ENCODE data around the gene RASA3.
"Not testable (repeated sequence)": the region's sequence is repeated elsewhere in the genome, so short reads cannot be mapped to it uniquely, and the experiment has no call there.

Gene RASA3

DNA sequence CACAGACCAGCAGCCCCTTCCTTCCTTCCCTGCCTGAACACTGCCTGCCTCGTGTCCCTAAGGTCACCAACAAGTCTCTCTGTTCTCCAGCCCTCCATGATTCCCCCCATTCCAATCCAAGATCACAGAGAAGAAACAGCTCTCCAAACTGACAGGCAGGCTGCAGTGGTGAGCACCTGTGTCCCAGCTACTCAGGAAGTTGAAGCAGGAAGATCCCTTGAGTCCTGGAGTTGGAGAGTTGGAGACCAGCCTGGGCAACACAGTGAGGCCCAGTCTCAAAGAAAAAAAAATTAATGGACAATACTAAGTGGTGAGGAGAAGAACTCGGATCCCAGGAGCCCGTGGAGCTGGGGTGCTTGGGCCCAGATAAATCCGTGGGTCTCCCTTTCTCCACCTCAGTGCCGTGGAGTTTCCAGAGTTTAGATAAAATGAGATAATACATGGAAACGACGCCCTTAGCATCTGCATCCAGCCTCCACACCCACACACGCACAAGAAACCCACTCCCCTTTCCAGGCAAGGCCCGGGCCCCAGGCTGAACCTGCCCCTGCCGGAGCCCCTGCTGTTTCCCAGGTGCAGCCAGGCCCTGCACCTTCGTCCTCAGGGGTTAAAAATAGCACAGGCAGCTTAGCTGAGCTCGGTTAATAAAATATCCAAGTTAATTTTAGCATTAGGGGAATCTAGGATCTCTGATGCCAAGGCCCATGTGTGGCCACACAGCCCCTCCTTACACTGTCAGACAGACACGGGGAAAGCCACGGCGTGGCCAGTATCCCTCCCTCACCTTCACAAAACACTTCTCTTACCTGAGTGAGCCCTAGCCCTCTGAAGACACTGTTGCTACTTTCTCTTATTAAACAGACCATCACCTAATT is 4.7 kb downstream of the RASA3 start:
- DNase-seq (ENCODE audit: low read depth in 2 of 2): no peak

DNA sequence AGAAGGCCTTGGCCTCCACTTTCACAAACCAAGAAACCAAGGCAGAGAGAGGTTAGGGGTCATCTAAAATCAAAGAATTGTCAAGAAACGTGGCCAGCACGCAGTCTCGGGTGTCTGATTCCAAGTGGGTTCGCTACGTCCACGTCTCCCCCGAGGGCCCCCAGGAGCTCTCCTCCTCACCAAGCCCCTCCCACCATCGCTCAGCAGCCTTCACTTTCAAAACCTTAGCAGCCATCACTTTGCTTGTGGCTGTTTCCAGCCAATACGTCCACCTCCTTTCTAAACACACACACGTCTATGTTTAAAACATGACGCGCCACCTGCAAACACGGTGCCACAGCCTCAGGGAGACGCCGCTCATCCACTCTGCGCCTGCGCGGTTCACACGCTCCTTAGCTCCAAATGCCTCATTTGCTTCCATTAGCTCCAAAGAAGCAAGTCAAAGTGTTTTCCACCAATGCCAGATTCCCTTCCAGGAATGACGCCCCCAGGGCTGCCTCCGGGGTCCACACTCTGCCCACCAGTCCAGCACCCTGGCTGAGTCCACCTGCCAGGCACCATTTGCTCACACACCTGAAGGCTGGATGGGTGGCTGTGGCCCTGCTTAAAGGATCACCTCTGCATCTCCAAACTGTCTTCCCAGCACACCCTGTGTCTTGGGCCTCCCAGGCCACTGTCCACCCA is 5.5 kb downstream of the RASA3 start:
- no peak for DNase-seq (ENCODE audit: low read depth in 2 of 2)

DNA sequence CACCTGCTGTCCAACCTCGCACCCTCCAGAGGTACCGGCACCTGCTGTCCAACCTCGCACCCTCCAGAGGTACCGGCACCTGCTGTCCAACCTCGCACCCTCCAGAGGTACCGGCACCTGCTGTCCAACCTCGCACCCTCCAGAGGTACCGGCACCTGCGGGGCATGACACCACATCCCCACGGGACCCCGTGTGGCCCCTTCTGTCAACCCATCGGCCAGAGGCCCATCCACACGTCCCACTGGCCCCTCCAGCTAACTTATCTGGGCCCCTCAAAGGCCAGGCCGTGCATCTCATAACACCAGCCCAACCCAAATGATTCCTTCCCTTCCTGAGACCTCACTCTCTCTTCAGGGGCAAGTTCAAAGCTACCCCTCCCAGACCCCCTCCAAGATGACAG is 6.3 kb downstream of the RASA3 start:
- DNase-seq (ENCODE audit: low read depth in 2 of 2): not testable (repeated sequence)

DNA sequence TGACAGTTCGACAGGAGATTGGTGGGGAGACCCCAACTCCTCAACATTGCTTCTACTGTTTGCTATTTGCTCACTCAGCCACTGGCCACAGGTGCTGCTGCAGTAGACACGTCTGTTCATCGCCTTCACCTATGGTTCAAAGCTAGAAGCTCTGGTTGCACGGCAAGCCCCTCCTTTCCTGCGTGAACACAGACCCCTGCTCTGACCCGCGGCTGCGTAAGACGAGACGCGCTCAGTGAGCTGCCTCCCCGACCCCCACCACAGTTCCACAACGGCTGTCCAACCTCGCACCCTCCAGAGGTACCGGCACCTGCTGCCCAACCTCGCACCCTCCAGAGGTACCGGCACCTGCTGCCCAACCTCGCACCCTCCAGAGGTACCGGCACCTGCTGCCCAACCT is 6.8 kb downstream of the RASA3 start:
- no peak for DNase-seq (ENCODE audit: low read depth in 2 of 2)

DNA sequence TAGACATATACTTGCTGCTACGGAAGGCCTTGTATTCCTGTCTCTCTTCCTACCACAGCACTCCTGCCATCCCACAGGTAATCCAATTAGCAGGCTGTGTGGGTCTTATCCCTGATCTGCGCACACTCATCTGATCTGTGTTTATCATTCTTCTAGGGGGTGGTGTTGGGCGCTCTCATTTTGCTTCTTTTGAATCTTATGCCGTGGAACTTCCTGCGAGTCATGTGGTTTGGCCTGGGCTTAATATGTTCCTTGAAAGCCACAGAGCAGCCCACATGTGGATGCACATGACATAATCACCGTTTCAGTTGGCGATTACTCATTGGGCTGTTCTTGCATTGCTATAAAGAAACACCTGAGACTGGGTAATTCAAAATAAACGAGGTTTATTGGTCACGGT is 7.5 kb downstream of the RASA3 start:
- DNase-seq (ENCODE audit: low read depth in 2 of 2): peak in 1 of 2 experiments; percentile 64

DNA sequence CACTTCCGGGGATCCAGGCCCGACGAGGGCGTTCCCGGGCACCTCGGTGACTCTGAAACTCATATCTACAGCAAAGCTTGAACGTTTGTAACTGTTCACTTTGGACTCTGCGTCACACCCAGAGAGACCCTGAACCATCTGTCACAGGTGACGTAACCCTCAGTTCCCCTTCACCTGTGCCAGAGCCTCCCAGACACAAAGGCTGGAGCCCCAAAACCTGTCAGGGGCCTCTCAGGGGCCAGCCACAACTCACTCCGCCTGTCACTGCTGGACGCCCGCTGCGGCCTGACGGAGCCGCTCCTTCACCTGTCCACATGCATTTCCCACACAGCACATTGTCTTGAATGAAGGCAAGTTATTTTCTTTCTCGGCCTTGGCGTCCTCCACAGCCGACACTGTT is 8.0 kb downstream of the RASA3 start:
- DNase-seq (ENCODE audit: low read depth in 2 of 2): no peak

DNA sequence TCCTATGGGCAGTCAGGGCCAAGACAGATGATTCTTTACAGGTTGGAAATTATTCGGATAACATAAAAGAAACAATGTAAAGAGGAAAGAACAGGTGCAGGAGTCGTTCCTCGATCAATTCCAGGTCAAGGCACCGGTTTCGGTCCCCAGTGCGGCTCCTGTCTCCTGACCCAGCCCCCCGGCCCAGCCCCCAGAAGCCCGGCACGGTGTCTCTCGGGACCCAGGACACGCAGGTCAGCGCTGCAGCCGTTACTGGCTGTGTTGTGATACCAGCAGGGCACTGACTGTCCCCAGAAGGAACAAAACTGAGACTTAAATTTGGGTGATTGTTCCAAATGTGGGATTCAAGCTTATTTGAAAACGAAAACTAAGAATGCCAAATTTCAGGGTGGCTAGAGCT is 8.5 kb downstream of the RASA3 start:
- DNase-seq (ENCODE audit: low read depth in 2 of 2): no peak

DNA sequence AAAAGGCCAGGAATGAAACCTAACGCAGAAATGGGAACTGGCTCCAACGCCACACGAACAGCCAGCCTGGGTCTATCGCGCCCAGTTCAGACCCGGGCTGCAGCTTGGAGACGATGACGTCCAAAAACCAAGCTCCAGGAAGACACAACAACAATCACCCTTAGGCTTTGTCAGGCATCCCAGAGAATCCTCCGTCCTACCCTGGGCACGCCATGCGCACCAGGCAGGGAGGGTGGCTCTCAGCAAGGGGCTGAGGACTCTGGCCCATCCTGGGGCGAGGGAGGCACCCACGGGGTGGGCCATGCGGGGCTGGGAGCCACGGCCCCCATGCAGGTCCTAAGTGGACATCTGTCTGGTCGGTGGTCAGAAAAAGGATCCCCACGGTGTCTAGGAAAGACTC is 9.0 kb downstream of the RASA3 start:
- DNase-seq (ENCODE audit: low read depth in 2 of 2): no peak

DNA sequence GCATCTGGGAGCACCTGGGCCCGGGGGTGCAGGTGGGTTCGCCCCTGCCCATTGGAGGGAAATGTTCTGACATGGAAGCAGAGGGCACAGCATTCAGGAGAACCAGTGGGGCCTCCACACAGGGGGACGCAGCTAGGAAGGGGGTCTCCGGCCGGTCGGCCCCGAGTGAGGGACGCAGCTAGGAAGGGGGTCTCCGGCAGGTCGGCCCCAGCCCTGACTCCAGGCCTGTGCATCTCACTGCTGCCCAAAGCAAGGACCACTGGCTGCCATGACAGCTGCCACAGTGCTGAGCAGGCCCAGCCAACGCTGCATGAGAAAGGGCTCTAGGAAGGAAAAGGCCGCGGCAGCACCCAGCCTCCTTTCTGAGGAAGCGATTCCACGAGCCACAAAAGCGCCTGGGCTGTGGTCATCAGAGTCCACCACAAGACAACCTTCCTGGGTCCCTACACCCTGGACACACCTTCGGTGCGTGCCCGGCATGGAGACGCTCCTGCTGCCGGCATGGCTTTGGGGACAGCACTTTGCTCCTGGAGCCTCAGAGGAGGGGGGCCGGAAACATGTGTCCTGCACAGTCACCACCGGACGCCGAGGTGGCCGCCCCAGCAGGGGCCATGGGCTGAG is 9.7 kb downstream of the RASA3 start:
- no peak for DNase-seq (ENCODE audit: low read depth in 2 of 2)

DNA sequence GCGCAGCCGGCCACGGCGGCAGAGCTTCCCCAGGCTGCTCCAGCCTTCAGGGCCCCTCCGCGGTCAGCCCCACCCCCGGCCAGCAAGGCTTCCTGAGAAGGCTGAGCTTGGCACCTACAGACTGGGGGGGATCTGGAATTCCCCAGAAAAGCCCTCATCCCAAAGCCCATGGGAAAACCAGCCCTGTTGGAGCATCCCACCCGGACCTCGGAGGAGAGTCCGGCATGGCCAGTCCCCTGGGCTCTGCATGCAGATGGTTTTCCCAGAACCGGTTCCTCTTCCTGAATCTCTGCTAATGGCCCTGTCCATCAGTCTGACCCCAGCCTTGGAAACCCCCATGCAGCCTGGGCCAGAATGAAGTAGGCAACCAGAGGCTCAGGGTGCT is 10.3 kb downstream of the RASA3 start:
- DNase-seq (ENCODE audit: low read depth in 2 of 2): no peak

DNA sequence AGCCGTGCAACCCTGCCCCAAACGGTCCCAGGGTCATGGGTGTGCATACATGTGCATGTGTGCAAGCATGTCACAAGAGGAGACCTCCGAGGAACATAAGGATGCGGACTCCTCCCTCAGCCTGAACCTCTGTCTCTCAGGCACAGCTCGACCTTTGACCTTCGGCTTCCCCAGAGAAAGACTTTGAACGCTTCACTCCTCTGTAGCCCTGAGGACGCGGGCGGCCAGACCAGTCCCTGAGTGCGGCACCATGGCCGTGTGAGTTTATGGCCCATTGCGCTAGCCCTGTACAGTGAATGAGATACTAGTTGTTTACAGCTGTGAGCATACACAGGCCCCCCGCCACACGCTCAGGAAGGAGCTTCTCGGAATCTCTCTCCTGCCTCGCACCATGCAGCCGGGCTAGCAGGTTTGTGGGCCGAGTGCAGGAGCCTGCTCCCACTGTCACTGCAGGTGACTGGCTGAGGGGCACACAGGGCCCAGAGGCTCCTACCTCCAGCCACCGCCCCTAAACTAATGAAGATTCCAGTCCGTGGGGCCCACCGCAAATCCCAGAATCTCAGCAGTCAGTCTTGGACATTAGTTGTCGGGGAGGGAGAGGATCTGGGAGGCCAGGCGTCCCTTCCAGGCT is 10.8 kb downstream of the RASA3 start:
- no peak for DNase-seq (ENCODE audit: low read depth in 2 of 2)

DNA sequence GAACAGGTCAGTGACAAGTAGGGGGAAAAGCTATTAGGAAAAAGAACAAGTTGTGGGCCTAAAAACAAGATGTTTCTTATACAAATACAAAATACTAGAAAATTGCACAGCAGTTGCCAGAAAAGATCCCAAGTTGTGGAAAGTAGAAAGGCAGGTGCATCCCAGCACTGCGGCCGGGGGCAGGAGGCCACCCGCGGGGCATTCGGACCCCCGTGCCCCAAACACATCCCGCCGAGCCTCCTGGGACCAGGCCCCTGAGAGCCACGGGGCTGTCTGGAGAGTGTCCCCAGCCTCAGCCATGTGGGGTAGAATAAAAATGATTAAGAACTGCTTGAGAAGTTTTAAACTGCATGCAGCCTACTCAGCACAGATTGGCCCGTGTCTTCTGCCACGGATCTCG is 11.4 kb downstream of the RASA3 start:
- no peak for DNase-seq (ENCODE audit: low read depth in 2 of 2)

DNA sequence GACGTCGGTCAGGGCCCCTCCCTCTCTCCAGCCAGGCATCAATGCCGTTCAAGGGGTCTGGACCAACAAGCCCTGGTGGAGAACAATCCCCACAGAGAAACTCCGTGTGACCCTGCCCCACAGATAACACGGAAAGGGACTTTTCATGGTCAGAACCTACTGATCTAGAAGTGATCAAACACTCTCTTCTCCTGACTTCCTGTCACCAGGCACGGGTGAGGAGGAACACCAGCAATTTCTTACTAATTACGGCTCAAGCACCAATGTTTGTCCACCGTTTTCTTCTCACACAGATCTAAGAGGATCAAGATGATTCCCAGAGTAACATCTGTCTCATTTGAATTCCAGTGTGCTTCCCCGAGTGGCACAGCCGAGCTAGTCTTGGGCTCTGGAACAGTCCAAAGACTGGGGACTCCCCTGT is 11.8 kb downstream of the RASA3 start:
- no peak for DNase-seq (ENCODE audit: low read depth in 2 of 2)

DNA sequence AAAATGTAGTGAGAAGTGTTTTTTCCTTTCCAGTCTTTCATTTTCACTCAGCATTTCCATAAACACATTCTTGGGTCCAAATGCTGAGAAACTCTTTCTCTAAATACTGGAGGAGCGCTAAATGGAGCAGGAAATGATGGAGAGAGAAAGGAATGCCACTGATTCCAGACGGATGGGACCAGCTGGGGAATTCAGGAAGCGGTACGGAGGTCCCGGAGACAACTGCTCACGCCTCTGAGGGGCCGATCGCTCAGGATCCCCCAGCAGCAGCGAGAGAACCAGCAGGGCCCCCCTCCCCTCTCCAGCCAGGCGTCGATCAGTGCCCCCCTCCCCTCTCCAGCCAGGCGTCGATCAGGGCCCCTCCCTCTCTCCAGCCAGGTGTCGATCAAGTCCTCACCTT is 13.2 kb downstream of the RASA3 start:
- DNase-seq (ENCODE audit: low read depth in 2 of 2): no peak

DNA sequence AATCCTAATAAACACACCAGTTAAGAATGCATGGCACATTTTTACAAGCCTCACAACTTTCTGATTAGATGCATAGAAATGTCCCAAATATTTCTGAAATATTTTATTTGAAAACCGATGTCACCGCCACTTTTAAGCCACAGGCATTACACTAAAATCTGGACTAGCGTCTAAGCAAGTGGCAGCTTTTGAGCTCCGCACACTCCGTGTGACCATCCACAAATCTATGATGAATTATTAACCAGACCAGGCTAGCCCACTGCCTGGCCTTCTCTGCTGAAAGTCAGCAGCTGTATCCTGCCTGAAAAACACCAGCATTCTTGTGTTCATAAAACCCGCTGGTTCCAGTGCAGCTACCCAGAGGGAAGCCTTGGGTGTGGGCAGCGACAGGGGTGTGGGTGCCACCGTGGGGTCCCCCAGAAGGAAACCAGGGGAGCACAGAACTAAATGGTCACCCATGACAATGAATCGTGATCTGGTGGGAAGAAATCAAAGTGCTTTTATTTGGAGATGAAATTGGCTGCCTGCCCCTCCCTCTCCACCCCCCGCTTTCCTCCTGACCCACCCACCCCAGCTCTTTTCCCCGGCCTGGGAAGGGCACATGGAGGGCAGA is 13.8 kb downstream of the RASA3 start:
- no peak for DNase-seq (ENCODE audit: low read depth in 2 of 2)

DNA sequence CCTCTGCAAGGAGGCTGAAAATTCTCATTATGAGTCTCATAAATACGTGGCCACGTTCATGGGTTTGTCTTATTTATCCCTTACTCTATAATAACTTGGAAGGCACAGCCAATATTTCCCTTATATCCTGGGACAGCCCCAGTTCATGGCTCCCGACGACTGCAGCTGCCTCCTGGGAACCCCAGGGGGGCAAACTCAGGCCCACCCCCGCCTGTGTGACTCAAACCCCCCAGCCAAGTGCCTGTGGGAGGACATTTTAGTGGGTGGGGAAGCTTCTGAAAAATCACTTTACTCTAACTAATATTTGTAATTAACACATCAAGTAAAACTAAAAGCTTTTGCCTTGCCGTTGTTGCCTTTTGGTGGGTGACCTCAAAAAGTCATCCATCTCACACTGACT is 14.3 kb downstream of the RASA3 start:
- DNase-seq (ENCODE audit: low read depth in 2 of 2): no peak

DNA sequence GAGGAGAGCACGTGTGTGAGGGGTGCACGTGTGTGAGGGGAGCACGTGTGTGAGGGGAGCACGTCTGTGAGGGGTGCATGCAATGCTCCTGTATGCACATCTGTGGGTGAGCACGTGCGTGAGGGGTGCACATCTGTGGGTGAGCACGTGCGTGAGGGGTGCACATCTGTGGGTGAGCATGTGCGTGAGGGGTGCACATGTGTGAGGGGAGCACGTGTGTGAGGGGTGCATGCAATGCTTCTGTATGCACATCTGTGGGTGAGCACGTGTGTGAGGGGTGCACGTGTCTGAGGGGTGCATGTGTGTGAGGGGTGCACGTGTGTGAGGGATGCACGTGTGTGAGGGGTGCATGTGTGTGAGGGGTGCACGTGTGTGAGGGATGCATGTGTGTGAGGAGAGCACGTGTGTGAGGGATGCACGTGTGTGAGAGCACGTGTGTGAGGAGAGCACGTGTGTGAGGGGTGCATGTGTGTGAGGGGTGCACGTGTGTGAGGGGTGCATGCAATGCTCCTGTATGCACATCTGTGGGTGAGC is 15.0 kb downstream of the RASA3 start:
- not testable (repeated sequence) for DNase-seq (ENCODE audit: low read depth in 2 of 2)

DNA sequence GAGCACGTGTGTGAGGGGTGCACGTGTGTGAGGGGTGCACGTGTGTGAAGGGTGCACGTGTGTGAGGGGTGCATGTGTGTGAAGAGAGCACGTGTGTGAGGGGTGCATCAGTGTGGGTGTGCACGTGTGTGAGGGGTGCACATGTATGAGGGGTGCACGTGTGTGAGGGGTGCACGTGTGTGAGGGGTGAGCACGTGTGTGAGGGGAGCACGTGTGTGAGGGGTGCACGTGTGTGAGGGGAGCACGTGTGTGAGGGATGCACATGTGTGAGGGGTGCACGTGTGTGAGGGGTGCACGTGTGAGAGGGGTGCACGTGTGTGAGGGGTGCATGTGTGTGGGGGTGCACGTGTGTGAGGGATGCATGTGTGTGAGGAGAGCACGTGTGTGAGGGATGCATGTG is 15.7 kb downstream of the RASA3 start:
- no peak for DNase-seq (ENCODE audit: low read depth in 2 of 2)

DNA sequence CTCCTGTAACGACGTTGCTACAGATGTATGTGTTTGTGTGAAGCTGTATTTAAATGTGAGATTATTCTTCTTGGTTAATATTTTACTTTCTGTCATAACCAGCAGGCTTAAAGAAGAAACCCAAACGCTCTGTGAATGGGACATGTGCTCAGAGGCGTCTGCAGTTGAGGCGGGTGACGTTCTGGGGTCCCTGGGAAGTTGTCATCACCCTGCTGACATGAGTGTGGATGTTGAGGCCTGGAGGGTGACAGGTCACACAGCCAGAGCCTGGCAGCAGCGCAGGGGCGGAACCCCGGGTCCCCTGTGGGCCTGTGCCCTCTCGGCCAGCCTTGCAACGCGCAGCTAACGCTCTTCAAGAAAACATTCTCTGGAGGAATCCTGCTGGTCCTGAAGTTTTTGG is 16.6 kb downstream of the RASA3 start:
- no peak for DNase-seq (ENCODE audit: low read depth in 2 of 2)

DNA sequence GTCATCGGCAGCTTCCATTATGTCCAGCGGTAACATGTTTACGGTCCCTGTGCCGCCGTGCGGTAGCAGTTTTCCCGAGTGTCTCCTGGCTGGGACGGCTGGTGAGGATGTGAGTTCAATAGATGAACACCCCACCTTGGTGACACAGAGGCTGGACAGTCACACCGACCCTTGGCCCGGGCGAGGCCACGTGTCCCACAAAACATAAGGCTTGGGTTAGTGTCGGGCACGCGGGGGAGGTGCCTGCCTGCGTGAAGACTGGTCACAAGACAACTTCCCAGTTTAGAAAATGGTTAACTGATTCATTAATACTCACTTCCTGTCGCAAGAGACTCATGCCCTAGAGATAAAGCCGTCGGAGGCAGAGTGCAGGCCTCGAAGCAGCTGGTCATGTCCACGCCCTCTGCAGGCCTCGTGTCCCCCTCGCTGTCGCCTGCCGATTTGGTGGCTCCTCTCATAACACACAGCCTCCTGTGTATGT is 17.2 kb downstream of the RASA3 start:
- no peak for DNase-seq (ENCODE audit: low read depth in 2 of 2)

DNA sequence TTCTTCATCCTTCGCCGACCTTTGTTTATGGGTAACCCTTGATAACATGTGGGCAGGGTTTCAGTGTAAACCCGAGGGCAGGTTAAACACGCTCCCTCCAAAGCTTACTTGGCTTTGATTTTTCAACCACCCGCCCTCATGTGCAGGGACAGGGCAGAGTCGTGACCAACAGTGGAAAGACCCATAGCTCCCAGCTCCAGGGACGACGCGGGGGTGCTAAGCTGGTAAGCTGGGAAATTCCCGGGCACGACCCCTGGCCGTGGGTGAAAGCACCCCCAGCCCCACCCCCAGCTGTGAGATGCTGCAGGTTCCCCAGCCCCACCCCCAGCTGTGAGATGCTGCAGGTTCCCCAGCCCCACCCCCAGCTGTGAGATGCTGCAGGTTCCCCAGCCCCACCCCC is 17.8 kb downstream of the RASA3 start:
- not testable (repeated sequence) for DNase-seq (ENCODE audit: low read depth in 2 of 2)
